ENCODE data around the gene SPATS2. TPM values are rescaled to one million over a fixed set of nuclear protein-coding genes. Genes with fewer than 3 reads are reported as not detected.
A peak's percentile ranks its signal among the peaks of the same experiment; 100 is the strongest.
"Not testable (repeated sequence)": the region's sequence is repeated elsewhere in the genome, so short reads cannot be mapped to it uniquely, and the experiment has no call there.

Gene SPATS2
- polyA plus RNA-seq, 12 donors, result 19.8 to 61.7 (median 32.7) TPM; not detected in 1

- DNase-seq, result no peak
Observed at GRCh38 chr12:49397000-49397399, 29.7 kb downstream of the SPATS2 start.

GRCh38 chr12:49400304-49400703 is 33.0 kb downstream of the SPATS2 start:
- no peak for DNase-seq

DNA sequence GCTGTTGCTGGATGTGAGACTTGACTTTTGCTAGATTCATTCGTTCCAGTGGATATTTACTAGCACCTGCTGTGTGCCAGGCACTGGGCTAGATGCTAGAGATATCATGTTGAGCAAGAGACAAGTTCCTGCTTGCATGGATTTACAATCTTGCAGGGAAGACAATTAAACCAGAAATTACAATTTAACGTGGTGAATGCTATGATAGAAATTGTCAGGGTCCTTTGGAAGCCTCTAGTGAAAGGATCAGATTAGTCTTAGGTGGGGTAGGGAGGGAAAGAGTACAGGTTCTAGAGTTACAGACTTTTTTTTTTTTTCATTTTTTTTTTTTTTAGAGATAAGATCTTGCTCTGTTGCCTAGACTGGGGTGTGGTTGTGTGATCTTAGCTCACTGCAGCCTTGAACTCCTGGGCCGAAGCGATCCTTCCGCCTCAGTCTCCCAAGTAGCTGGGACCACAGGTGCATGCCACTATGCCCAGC is 36.7 kb downstream of the SPATS2 start:
- no peak for DNase-seq

DNA sequence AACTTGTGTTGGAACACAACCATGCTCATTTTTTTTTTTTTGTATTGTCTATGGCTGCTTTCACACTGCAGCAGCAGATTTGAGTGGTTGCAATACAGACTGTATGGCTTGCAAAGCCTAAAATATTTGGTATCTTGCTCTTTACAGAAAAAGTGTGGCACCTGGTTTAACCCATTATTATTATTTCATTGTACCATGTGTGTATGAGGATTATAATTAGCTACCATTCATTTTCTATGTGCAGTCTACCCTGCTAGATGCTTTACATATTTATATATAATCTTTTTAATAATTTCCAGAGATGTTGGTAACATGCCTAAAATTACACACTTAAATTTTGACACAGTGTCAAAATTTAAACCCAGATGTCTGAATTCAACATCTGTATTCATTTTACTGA is 37.7 kb downstream of the SPATS2 start:
- DNase-seq, result peak; percentile 7

DNA sequence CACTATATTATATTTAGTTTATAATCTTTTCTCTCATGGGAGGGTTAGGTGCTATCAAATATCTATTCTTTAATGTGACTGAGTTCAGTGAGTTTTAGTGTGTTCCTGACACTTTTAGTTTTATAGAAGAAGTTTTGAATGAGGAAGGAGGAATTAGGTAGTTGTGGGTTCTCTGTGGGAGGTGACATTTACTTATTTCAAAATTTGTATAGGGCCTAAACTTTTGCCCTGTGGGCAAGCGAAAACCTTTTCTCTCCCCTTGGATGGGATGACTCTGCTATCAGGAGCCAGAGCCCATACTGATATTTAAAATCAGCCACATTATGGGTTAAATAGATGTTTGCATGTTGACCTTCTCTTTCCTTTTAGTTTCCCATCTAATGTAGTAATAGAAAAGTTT is 43.6 kb downstream of the SPATS2 start:
- no peak for DNase-seq

- no peak for DNase-seq
Observed at GRCh38 chr12:49413010-49413409, 45.7 kb downstream of the SPATS2 start.

GRCh38 chr12:49413796-49414195 is 46.5 kb downstream of the SPATS2 start:
- DNase-seq, result no peak

GRCh38 chr12:49414364-49414763 is 47.1 kb downstream of the SPATS2 start:
- DNase-seq, result no peak

GRCh38 chr12:49415521-49415970 is 48.3 kb downstream of the SPATS2 start:
- DNase-seq, result no peak

- no peak for DNase-seq
Observed at GRCh38 chr12:49416892-49417291, 49.6 kb downstream of the SPATS2 start.

GRCh38 chr12:49417558-49417957 is 50.3 kb downstream of the SPATS2 start:
- DNase-seq, result no peak

GRCh38 chr12:49420556-49420955 is 53.3 kb downstream of the SPATS2 start:
- no peak for DNase-seq

- DNase-seq, result no peak
Observed at GRCh38 chr12:49422114-49422513, 54.9 kb downstream of the SPATS2 start.

DNA sequence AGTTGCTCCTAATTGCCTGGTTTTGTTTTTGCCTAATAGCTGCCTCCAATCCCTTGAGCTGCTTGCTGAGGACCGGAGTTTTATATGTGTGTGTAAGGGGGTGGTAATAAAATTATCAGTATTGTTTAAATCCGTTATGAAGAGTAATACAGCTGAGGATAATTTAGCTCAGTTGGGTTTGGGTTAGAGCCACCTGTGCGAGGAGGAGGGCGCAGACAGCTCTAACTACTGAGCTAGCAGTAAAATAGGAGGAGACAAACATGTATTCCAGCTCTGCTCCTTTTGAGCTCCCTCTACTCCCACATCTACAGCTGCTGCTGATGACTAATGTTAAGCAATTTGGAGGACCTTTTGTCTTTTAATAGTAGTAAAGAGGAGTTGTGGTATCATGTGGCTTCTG is 61.5 kb downstream of the SPATS2 start:
- DNase-seq, result peak; percentile 10

DNA sequence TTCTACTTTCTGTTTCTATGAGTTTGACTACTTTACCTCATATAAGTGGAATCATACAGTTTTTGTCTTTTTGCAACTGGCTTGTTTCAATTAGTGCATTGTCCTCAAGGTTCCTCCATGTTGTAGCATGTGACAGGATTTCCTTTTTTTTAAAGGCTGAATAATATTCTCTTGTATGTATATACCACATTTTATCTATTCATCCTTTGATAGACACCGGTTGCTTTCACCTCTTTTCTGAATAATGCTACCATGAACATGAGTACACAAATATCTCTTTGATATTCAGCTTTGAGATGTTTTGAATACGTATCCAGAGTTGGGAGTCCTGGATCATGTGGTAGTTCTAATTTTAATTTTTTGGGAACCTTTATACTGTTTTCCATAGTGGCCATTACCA is 65.4 kb downstream of the SPATS2 start:
- DNase-seq, result no peak

DNA sequence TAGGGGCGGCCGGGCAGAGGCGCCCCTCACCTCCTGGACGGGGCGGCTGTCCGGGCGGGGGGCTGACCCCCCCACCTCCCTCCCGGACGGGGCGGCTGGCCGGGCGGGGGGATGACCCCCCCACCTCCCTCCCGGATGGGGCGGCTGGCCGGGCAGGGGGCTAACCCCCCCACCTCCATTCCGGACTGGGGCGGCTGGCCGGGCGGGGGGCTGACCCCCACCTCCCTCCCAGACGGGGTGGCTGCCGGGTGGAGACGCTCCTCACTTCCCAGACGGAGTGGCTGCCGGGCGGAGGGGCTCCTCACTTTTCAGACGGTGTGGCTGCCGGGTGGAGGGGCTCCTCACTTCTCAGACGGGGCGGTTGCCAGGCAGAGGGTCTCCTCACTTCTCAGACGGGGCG is 69.5 kb downstream of the SPATS2 start:
- DNase-seq, result not testable (repeated sequence)

DNA sequence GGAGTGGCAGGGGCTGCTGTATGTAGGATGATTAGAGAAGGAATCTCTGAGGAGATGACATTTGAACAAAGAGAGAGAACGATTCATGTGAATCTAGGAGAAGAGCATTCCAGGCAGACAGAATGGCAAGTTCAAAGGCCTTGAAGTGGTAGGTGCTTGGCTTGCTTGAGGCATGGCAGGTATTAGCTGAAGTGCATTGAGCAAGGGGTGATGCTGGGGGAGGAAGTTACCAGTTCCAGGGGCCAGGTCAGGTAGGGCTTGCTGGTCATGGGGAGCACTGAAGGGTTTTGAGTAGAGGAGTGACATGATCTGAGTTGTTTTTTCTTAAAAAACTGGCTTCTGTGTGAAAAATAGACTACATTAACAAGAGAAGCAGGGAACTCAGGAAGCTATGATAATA is 71.8 kb downstream of the SPATS2 start:
- DNase-seq, result no peak

GRCh38 chr12:49440035-49440434 is 72.8 kb downstream of the SPATS2 start:
- DNase-seq, result no peak

DNA sequence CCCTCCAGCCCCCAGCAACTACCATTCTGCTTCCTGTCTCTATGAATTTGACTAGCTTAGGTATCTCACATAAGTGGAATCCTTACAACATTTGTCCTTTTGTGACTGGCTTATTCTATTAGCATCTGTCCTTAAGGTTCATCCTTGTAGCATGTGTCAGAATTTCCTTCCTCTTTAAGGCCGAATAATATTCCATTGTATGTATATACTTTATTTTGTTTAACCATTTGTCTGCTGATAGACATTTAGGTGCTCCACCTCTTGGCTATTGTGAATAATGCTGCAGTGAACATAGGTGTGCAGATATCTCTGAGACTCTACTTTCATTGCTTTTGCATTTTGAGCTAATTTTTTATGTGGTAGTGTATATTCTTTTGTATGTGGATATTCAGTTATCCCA is 75.7 kb downstream of the SPATS2 start:
- DNase-seq, result no peak

DNA sequence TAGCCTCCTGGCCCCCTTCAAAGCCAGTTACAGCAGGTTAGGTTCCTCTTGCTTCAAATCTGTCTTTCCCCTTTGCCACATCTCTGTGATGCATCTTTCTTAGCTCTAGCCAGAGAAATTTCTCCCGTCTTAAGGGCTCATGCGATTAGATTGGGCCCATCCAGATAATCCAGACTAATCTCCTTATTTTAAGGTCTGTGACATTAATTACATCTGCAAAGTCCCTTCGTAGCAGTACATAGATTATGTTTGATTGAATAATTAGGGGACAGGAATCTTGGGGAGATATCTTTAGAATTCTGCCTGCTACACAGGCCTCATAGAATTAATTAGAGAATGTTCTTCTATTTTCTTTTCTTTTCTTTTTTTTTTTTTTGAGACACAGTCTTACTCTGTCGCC is 79.3 kb downstream of the SPATS2 start:
- DNase-seq, result no peak

GRCh38 chr12:49448858-49449257 is 81.6 kb downstream of the SPATS2 start:
- DNase-seq, result no peak

DNA sequence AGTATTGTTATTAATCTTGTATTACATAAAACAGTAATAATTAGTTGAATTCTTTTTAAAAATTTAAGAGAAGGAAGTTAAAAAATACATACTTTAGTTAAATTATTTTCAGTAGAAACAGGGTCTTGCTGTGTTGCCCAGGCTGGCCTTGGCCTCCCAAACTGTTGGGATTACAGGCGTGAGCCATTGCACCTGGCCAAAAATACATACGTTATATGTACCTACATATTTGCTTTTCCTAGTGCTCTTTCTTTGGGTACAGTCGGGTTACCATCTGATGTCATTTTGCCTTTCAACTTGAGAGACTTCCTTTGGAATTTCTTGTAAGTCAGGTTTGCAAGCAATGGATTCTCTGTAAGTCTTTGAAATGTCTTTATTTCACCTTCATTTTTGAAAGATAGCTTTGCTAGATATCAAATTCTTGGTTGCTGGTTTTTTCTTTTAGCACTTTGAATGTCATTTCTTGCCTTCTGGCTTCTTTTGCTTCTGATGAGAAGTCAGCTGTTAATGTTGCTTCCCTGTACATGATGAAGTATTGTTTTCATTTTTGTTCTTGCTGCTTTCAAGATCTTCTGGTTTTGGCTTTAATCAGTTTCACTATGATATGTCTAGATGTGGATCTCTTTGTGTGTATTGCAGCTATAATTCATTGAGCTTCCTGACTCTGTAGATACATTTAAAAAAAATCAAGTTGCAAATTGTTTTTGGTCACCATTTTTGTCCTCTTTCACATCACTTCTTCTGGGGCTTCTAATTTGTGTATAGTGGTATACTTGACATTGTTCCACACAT is 84.4 kb downstream of the SPATS2 start:
- no peak for DNase-seq

GRCh38 chr12:49455501-49455900 is 88.2 kb downstream of the SPATS2 start:
- DNase-seq, result no peak

DNA sequence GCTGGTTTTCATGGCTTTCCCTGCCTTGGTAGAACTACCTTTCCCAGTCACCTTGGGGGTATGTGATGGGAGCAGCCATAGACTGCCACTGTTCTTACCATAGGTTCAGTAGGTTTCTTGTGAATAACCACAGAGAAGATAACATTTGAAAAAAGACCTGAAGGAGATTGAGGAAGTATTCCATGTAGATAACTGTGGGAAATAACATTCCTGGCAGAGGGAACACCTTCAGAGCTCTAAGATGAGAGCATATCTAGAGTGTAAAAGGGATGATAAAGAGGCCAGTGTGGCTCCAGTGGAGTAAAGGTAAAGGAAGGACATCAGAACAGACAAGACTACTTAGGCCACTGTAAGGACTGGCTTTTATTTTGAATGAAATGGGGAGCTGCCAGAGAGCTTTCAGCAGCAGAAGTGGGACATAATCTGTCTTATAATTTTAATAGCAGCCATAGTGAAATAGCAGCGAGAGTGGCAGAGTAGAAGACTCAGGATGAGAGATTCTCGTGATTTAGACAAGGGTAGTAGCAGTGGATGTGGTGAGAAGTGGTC is 88.9 kb downstream of the SPATS2 start:
- DNase-seq, result no peak
